K562 treated with DMSO at 1 percent for 4 hours (cell line): ENCODE measurements around the gene NLGN4X. TPM values are rescaled to one million over a fixed set of nuclear protein-coding genes. Genes with fewer than 3 reads are reported as not detected.

Experiments
- total RNA-seq: library from RNA; unstranded; fragments of 300-600 nt; gene quantifications from 2 replicates; pipeline ENCODE4 v1.2.3, GENCODE V29; 2022; ENCODE audit not compliant: insufficient read depth

NLGN4X gene
- 3.0 TPM in 1 of 2 replicates, not detected in the other for total RNA-seq

GRCh38 chrX:6228720-6229119 is at the start of gene NLGN4X:
TSS of gene NLGN4X (minus strand) at chrX:6228867. CDS start at chrX:6151466, 77,401 bp downstream.

